ENCODE measurements around the gene DCDC2B.
"Not testable (repeated sequence)": the region's sequence is repeated elsewhere in the genome, so short reads cannot be mapped to it uniquely, and the experiment has no call there.

Gene DCDC2B

GRCh38 chr1:32208891-32209328 lies at the start of gene DCDC2B:
DCDC2B (plus strand) TSS chr1:32209089; CDS start chr1:32209094, 5 bp downstream.
- DNase-seq, result no peak

DNA sequence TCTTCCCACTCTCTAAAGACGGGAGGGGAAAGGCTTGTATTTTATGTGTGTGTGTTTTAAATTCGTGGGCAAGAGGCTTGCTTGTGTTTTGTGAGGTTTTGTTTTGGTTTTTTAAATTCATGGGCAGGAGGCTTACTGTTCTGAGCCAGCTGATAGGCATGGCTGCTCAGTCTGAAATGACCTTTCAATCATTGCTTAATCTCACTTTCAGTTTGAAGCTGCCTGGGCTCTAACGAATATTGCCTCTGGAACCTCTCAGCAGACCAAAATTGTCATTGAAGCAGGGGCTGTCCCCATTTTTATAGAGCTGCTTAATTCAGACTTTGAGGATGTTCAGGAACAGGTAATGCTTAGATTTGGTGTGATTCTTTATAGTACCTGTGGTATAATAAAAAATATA lies 49.7 kb upstream of the DCDC2B start:
- no peak for DNase-seq

DNA sequence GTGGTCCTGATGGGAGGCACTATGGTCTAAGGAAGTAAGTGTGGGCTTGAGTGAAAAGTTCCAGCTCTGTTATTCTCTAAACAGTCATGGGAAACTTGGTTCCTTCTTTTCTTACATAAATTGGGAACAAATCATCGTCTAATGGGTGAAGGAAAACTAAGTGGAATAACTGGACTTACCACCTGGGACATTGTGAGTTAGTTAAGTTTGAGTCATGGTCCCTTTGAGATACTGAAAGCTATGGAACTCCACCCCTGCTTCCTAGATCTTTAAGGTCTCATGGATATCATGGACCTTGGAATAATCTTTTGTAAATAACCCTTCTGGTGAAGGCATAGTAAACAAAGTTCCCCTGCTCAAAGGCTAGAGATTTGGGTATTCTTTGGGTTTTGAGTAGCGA lies 45.5 kb upstream of the DCDC2B start:
- DNase-seq, result no peak

DNA sequence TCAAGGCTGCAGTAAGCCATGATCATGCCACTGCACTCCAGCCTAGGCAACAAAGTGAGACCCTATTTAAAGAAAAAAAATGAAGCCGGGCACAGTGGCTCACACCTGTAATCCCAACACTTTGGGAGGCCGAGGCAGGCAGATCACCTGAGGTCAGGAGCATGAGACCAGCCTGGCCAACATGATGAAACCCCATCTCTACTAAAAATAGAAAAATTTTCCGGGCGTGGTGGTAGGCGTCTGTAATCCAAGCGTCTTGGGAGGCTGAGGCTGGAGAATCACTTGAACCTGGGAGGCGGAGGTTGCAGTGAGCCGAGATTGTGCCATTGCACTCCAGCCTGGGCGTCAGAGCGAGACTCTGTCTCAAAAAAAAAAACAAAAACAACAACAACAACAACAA lies 43.3 kb upstream of the DCDC2B start:
- DNase-seq, result not testable (repeated sequence)

DNA sequence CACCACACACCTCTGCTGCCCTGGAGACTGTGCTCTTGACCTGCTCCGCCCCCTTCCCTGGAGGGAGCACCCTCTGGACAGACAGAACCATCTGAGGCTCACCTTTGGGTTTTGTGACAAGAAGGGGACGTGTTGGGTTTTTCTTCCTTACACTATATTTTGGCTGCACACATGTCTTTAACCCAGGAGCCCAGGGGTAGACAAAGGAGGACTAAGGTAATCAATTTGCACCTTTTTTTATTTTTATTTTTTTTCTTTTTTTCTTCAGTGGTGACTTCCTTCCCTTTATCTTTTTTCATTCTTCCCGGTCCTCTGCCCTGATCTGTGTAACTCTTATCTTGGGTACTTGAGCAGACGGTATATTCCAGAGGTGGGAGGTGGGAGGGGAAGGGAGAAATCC lies 37.9 kb upstream of the DCDC2B start:
- DNase-seq, result no peak

GRCh38 chr1:32172621-32173245 lies 36.2 kb upstream of the DCDC2B start:
- no peak for DNase-seq

GRCh38 chr1:32178380-32179192 lies 30.3 kb upstream of the DCDC2B start:
- no peak for DNase-seq

DNA sequence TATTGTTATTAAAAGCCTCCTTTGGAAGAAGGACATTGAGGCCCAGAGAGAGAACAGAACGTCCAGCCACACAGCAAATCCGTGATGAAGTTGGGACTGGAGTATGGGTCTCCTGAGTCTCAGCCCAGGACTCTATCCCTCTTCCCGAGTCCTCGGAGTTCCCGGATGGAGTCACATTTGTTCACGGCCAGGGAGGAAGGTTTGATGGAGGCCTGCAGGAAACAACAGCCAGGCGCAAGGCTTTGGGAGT lies 29.8 kb upstream of the DCDC2B start:
- no peak for DNase-seq

DNA sequence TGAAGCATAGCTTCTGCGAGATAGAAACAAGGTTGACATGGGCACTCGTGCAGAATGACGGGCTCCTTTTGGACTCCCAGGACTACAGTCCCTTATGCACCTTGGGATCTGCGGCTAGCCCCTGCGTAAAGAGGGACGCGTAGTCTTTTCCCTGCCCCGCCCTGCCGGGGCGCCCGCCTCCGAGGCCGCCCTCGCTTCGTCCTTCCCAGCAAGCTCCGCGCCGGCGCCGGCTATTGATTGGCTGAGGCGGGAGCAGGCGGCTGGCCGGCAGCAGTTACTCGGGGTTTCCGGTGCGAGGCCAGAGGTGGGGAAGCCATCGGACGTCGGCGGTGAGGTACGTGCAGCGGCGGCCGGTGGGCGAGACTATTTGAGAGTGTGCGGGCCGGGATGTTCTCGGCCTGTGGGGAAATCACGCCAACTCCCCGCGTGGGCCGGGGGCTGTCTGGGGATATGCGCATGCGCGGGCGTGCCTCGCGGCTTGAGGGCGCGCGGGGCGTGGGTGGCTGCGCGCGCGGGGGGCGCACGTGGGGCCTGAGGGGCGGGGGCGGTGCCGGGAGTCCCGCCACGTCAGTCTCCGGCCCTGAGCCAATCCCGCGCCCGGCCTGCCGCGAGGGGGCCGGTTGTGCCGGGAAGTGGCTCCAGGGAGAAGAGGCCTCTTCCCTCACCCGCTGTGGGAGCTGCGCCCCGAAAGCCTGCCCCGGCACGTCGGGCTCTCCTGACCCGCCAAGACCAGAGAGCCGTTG lies 29.3 kb upstream of the DCDC2B start, which contains the start of gene TXLNA:
TXLNA (plus strand) TSS at position 233 of the 743 bp plus-strand sequence. CDS start 671 bp downstream, outside the sequence.
- peak; percentile 89 for DNase-seq

- DNase-seq, result peak; percentile 29
These were observed 28.5 kb upstream of the DCDC2B start for GRCh38 chr1:32180186-32181060.

GRCh38 chr1:32181065-32181464 lies 27.8 kb upstream of the DCDC2B start:
- DNase-seq, result no peak

DNA sequence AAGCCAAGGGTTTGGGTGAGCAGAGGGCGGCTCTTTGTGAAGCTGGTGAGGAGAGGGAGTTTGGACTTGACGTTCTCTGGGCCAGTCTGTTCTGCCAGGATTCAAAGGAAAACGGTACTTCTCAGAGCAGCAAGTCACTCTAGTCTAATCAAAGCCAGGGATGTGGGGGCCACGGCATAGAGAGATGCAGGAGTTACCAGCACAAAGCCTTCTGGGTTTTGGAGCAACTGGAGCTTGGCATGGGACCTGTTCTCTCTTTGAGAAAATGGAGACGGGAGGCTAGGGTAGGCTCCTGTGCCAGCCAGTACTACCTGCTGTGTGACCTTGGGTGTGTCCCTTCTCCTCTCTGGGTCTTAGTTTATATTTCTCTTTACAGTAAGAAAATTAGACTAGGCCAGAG lies 27.3 kb upstream of the DCDC2B start:
- no peak for DNase-seq

DNA sequence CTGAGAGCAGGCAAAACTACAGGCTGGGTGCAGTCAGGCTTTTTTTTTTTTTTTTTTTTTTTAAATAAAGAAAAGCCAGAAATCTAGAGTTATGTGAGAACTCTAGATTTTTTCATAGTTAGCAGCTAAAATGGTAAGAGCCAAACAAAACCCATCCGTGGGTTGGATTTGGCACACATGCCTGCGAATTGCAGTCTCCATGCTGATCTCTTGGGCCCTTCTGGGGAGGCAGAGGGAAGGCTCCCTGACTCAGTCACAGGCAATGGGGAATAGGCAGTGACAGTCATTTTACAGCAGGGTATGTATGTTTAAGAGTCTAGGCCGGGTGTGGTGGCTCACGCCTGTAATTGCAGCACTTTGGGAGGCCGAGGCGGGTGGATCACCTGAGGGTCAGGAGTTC lies 26.8 kb upstream of the DCDC2B start:
- DNase-seq, result no peak

- DNase-seq, result no peak
These were observed 24.2 kb upstream of the DCDC2B start for GRCh38 chr1:32184650-32185049.

GRCh38 chr1:32186077-32186476 lies 22.8 kb upstream of the DCDC2B start:
- DNase-seq, result no peak

DNA sequence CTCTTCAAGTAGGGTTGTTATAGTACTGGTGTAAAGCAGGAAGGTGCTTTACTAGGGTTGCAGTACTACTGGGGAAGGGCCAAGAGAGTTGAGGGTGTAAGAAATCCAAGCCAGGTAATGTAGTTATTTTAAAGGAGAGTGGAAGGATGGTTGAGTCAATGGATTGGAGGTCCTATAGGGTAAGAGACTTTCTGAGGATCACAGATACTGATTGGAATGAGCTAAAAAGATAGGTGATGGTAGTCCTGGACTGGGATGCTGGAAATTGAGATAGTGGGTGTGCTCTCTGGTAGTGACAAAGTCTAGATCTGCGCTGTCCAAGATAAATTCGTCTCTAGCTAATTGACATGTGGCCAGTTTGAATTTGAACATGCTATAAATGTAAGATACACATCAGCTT lies 22.4 kb upstream of the DCDC2B start:
- no peak for DNase-seq

GRCh38 chr1:32187850-32188249 lies 21.0 kb upstream of the DCDC2B start:
- DNase-seq, result no peak

- DNase-seq, result no peak
These were observed 16.5 kb upstream of the DCDC2B start for GRCh38 chr1:32192220-32192948.

DNA sequence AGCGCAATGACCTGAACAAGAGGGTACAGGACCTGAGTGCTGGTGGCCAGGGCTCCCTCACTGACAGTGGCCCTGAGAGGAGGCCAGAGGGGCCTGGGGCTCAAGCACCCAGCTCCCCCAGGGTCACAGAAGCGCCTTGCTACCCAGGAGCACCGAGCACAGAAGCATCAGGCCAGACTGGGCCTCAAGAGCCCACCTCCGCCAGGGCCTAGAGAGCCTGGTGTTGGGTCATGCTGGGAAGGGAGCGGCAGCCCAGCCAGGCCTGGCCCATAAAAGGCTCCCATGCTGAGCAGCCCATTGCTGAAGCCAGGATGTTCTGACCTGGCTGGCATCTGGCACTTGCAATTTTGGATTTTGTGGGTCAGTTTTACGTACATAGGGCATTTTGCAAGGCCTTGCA lies 13.9 kb upstream of the DCDC2B start:
- no peak for DNase-seq

GRCh38 chr1:32195531-32195930 lies 13.4 kb upstream of the DCDC2B start:
- no peak for DNase-seq

DNA sequence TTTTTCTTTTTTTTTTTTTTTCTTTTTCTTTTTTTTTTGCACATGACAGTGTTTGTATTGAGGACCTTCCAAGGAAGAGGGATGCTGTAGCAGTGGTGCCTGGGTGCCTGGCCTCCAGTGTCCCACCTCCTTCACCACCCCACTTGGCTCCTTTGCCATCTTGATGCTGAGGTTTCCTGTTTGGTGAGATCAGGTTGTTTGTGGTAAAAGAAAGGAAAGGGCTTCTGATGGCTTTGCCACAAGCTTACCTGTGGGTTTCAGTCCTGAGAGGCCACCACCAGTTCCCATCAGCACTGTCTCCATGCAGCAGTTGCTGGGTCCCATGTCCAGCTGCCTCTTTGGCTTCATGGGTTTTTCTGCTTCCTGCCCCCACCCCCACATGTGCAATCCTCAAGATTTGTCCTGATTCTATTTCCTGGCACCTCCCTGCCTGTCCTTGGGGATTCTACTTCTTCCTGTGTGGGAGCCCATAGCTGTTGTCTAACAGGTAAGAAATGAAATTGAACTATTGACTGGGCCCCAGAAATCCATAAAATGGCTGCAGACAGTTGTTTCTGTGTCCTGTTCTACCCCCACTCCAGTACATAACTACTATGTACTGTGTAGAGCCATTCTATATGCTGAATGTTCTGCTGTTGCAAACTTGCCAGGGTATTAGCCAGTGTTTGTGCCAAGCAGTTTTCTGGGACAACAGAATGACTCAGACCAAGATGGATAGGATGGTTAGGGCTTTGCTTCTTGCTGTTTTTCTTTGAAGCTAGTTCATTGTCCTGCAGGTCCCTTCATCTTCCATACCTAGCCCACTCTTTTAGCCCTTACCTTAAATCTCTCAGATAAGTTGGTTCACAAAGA lies 12.7 kb upstream of the DCDC2B start:
- peak; percentile 46 for DNase-seq
